Measurements from ENCODE around the gene CNTRL. TPM values are rescaled to one million over a fixed set of nuclear protein-coding genes. Genes with fewer than 3 reads are reported as not detected.
"Not testable (repeated sequence)": the region's sequence is repeated elsewhere in the genome, so short reads cannot be mapped to it uniquely, and the experiment has no call there.

Gene CNTRL
- 19.8 TPM for total RNA-seq

DNA sequence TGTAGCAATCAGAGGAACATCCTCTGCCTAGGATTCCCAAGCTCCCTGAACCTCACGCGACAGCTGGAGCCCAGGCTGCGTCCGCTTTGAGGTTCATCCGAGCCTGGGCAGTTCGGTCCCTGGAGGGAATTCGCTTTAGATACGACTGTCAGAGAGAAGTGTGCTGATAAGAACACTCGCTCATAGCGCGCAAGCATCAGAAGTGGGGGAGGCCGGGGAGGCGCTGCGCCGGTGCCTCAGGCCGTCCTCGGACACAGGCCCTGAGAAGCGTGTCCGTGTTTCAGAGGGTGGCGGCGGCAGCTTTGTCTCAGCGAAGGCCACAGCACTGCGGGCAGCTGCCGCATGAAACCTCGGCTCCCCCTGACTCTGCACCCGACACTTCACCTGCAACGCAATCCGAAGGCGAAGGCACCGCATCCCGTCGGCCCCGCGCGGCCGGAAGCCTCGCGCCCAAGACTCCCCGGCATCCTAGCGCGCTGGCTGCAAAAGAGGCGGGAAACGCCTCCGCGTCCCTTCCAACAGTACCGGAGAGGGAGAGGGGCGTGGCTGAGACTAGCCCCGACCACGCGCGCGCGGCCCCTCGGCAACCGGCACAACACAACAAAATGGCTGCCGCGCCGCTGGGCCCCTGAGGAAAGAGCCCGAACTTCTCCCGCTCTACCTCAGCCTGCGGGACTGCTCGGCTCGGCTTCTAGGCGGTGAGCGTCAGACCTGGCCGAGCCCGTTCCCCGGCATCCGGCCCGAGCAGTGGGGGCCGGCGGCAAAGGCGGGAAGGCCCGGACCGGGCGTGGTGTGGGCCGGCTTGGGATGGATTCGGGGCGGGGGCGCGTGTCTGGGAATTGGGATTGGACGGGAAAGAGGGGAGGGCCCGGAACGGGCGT, at the start of gene CNTRL:
Gene CNTRL, plus strand, starts transcription at position 586 of the 881 bp plus-strand sequence. CDS start 13,372 bp downstream, outside the sequence.
- peak; percentile 97 for DNase-seq

DNA sequence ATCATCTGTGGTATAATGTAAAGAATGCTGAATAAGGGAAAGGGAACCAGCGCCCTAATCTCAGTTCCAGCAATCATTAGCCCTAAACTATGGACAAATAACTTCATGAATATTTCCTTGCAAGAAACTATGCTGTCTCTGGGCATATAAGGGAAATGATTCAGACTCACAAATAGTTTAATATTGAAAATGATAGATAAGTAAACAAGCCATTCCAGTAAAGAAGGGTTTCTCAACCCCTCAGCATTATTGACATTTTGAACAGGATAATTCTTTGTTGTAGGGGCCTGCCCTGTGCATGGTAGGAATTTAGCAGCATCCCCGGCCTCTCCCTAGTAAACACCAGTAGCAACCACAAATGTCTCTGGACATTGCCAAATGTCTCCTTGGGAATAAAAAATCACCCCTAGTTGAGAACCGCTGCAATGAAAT, 48.5 kb upstream of the CNTRL start:
- DNase-seq: no peak

DNA sequence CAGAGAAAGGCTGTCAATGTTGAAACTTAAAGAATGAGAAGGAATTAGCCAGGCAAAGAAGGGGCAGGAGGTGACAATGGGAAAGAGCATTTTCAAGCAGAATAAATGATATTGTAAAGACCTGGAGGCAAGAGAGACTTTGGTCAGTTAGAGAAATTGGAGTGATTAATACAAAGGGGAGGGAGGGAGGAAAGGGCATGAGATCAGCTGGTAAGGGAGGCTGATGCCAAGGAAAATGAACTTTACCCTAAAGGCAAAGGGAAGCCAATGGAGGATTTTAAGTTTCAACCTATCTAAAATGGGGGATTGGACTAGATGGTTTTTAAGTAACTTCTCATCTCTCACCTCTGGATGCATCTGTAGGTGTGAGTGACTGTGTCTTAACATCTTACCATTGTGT, 48.0 kb upstream of the CNTRL start:
- DNase-seq: no peak

GRCh38 chr9:121028285-121028684, 46.5 kb upstream of the CNTRL start:
- not testable (repeated sequence) for DNase-seq

DNA sequence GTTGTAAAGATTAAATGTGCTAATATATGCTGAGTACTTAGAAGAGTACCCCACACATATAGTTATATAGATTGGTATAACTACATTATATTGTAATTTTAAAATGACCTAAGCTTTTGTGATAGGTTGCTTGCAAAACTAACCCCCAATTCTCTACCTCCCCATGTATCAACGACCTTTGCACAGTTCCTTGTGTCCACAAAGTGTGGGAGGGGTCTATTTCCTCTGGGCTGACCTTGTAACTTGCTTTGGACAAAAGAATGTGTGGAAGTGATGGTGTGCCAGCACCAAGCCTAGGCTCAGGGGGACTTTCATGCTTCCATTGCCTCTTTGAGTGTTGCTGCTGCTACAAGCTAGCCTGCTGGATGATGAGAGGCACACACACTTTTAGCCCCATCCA, 45.3 kb upstream of the CNTRL start:
- DNase-seq: no peak

DNA sequence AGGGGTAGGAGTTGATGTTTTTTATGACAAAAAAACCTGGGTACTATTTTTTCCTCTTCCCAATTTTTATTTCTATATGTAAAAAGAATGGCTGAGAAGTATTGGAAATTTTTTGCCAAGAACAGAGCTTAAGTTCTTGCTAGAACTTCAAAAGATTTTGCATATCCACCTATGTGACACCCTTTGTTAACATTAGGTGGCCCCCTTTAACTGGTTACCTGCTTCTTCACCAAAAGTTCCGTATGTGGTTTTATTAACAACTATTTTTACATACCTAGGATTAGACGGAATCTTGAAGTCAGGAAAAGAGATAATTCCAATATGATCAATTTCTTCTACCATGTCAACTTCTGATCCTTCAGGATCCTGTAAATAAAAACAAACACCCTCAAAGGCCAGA, 40.2 kb upstream of the CNTRL start:
- no peak for DNase-seq

- DNase-seq: not testable (repeated sequence)
These were observed 39.0 kb upstream of the CNTRL start for GRCh38 chr9:121035717-121036116.

GRCh38 chr9:121038362-121038761, 36.4 kb upstream of the CNTRL start:
- peak; percentile 71 for DNase-seq

DNA sequence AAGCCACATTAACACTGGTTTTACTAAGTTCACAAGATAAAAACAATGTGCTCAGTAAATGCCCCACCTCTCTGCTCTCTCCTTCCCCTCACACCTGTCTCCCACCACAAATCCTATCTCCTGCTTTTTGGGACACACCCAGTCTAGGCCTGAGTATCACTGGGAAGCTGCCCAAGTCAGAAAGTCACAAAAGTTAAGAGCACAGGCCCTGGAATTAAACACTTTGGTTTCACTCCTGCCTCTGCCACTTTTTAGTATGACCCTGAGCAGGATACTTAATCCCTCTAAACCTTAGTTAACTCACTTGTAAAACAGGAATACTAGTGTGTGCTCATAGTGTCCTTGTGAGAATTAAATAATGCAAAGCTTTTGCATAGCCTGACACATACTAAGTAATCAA, 36.0 kb upstream of the CNTRL start:
- peak; percentile 70 for DNase-seq

- DNase-seq: no peak
These were observed 26.6 kb upstream of the CNTRL start for GRCh38 chr9:121048175-121048574.

GRCh38 chr9:121048618-121049017, 26.1 kb upstream of the CNTRL start:
- no peak for DNase-seq

GRCh38 chr9:121050128-121050988, 24.4 kb upstream of the CNTRL start, which contains the start of gene C5:
Gene C5, minus strand, starts transcription at chr9:121050275. Its CDS starts 29 bp downstream, at chr9:121050246.
- DNase-seq: no peak

GRCh38 chr9:121053544-121053943, 21.2 kb upstream of the CNTRL start:
- no peak for DNase-seq

DNA sequence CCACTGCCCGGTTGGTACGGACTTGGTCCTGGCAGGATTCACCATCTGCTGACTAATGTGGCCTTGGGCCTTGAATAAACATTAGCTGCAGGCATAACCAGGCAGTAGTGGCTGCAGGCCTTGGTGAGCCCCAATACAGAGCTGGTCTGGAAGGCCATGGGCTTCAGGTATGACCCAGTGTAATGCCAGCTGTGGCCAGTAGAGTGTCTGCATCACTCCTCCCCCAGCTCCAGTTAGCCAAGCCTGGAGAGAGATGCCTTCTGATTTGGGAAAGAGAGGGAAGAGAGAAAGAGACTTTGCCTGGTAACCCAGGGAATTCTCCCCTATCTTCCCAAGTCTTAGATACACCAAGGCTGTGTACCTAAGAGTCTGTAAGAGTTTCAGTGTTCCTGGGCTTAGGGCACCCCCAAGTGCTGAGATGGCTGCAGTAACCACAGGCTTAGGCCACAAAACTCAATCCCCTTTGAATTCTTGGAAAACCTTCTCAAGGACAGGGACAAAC, 19.1 kb upstream of the CNTRL start:
- DNase-seq: no peak

- DNase-seq: no peak
These were observed 16.9 kb upstream of the CNTRL start for GRCh38 chr9:121057821-121058220.

DNA sequence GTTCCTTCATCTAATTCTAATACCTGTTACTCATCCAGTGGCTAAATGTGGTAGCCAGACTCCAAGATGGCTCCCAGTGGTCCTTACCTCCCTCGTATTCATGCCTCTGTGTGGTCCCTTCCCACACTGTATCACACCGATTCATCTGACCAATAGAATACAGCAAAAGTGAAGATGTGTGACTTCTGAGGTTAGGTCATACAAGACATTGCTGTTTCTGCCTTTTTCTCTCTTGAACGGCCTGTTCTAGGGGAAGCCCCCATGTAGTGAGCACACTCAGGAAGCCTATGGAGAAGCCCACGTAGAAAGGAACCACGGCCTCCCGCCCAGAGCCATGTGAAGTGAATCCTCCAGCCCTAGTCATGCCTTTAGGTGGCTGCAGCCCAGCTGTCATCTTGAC, 15.2 kb upstream of the CNTRL start:
- DNase-seq: no peak

GRCh38 chr9:121059998-121060636, 14.6 kb upstream of the CNTRL start:
- DNase-seq: peak; percentile 84

DNA sequence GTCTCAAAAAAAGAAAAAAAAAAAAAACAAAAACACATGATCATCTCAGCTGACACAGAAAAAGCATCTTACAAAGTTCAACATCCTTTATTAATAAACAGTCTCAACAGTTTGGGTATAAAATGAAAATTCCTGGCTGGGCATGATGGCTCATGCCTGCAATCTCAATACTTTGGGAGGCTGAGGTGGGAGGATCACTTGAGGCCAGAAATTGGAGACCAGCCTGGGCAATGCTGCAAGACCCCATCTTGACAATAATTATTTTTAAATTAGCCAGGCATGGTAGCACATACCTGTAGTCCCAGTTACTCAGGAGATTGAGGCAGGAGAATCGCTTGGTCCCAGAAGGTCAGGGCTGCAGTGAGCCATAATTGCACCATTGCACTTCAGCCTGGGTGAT, 7.9 kb upstream of the CNTRL start:
- DNase-seq: no peak

DNA sequence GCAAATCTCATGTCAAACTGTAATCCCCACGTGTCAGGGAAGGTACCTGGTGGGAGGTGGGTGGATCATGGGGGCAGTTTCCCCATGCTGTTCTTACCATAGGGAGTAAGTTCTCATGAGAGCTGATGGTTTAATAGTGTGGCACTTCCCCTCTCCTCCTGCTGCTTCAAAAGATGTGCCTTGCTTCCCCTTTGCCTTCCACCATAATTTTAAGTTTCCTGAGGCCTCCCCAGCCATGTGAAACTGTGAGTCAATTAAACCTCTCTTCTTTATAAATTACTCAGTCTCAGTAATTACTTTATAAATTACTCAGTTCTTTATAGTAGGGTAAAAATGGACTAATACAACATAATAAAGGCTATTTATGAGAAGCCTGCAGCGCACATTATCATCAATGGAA, 7.1 kb upstream of the CNTRL start:
- no peak for DNase-seq

DNA sequence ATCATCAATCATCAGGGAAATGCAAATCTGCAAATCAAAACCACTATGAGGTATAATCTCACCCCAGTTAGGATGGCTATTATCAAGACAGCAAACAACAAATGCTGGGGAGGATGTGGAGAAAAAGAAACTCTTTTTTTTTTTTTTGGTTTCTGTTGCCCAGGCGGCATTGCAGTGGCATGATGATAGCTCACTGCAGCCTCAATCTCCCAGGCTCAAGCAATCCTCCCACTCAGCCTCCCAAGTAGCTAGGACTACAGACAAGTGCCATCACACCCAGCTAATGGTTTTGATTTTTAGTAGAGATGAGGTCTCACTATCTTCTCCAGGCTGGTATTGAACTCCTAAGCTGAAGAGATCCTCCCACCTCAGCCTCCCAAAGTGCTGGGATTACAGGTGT, 5.4 kb upstream of the CNTRL start:
- DNase-seq: no peak

DNA sequence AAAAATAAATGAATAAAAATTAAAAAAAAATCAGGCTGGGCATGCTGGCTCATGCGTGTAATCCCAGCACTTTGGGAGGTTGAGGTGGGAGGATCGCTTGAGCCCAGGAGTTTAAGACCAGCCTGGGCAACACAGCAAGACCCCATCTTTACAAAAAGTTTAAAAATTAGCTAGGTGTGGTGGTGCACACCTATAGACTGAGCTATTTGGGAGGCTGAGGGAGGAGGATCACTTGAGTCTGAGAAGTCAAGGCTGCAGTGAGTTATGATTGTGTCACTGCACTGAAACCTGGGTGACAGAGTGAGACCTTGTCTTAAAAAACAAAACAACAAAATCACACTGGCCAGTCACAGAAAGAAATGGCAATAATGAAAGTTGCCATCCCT, 3.4 kb upstream of the CNTRL start:
- no peak for DNase-seq

- DNase-seq: peak; percentile 40
These were observed 2.9 kb upstream of the CNTRL start for GRCh38 chr9:121071756-121072421.

All from tongue (tissue), 2 donors.